Panc1 (cell line): ENCODE data around the gene CRKL. TPM values are rescaled to one million over a fixed set of nuclear protein-coding genes. Genes with fewer than 3 reads are reported as not detected.

Source experiments
- ATAC-seq: fragments of 200-7000 bp; cut with Tn5 transposase; 2 replicates; pipeline ENCODE4 v1.9.1; 2020; ENCODE audit warnings: mild to moderate bottlenecking, moderate library complexity
- BruUV-seq: library from RNA; stranded (reverse); fragments of 400-500 nt; replicated peaks from 2 replicates; lab custom pipeline; 2021; lab: Mats Ljungman, UMichigan
- CTCF ChIA-PET: fragments of 300-600 bp; sonication (Branson Sonifier 250); formaldehyde crosslinking; loops from one replicate; lab custom pipeline; 2022; ENCODE audit warnings: antibody characterized with exemption; lab: Charles Lee
- POLR2A ChIA-PET: fragments of 300-600 bp; sonication (Branson Sonifier 250); formaldehyde crosslinking; loops from one replicate; lab custom pipeline; 2022; ENCODE audit warnings: antibody characterized with exemption; lab: Charles Lee
- DNase-seq: peaks from one replicate; pipeline ENCODE4 v3.0.0-alpha.2; 2010; ENCODE audit warnings: low read depth, low spot score
- H3K27ac ChIP-seq: 2 replicates; pipeline ENCODE4 v1.5.1; 2011; ENCODE audit warnings: mild to moderate bottlenecking, low read length, inconsistent platforms
- H3K27me3 ChIP-seq: fragments of 200-500 bp; sonication (Bioruptor generic); 2 replicates; pipeline ENCODE4 v1.6.0; 2014; ENCODE audit warnings: low read length, inconsistent platforms; ENCODE audit not compliant: control insufficient read depth, insufficient read depth
- H3K36me3 ChIP-seq: fragments of 200-500 bp; sonication (Bioruptor generic); 2 replicates; pipeline ENCODE4 v1.5.1; 2014; ENCODE audit warnings: inconsistent platforms, mild to moderate bottlenecking, low read length, moderate library complexity; ENCODE audit not compliant: control insufficient read depth, insufficient read depth
- H3K4me1 ChIP-seq: 2 replicates; pipeline ENCODE4 v1.5.1; 2011; ENCODE audit warnings: inconsistent platforms, mild to moderate bottlenecking, low read length, moderate library complexity; ENCODE audit not compliant: control insufficient read depth, insufficient read depth
- H3K4me3 ChIP-seq, 2 experiments: 2 replicates each; pipeline ENCODE4 v1.5.1; 2011 to 2012; ENCODE audit warnings: low read depth in 2 of 2, low read length in 2 of 2, mild to moderate bottlenecking in 2 of 2, inconsistent platforms in 1 of 2, moderate library complexity in 1 of 2
- H3K9me3 ChIP-seq: fragments of 200-500 bp; sonication (Bioruptor generic); 2 replicates; pipeline ENCODE4 v1.5.1; 2014; ENCODE audit warnings: low read depth, mild to moderate bottlenecking, inconsistent platforms, low read length, moderate library complexity; ENCODE audit not compliant: control insufficient read depth, insufficient read depth
- CTCF ChIP-seq: fragments of 450-650 bp; IDR thresholded peaks from 2 replicates; pipeline ENCODE4 v1.5.1; 2017; ENCODE audit warnings: mild to moderate bottlenecking
- POLR2AphosphoS5 ChIP-seq: IDR thresholded peaks from 2 replicates; pipeline ENCODE4 v1.6.1; 2012; ENCODE audit warnings: mild to moderate bottlenecking, low read depth, low read length, moderate library complexity
- SIN3A ChIP-seq: IDR thresholded peaks from 2 replicates; pipeline ENCODE4 v1.6.1; 2012; ENCODE audit warnings: low read depth, mild to moderate bottlenecking, low read length, moderate library complexity, borderline replicate concordance; ENCODE audit not compliant: insufficient read depth
- TCF7L2 ChIP-seq: IDR thresholded peaks from 2 replicates; pipeline ENCODE4 v1.6.1; 2011; ENCODE audit warnings: mild to moderate bottlenecking, low read depth, low read length, inconsistent platforms
- in situ Hi-C: cut with HindIII; loops from 2 replicates; pipeline ENCODE4 v1.10.0; 2016; ENCODE audit warnings: low sequenced_read_pairs, low pct_unique_long_range_greater_than_20kb
- intact Hi-C: fragments of 100-400 bp; cut with micrococcal nuclease; formaldehyde crosslinking; loops from one replicate; pipeline ENCODE4 v1.10.0; 2022; ENCODE audit not compliant: unreplicated experiment
- total RNA-seq: library from RNA; stranded (reverse); gene quantifications from one replicate; pipeline ENCODE4 v1.2.1, GENCODE V29; 2021; ENCODE audit not compliant: unreplicated experiment
- TF ChIP-seq, protein P1 (sequence below), 2 experiments: IDR thresholded peaks; 2 replicates each; pipeline ENCODE4 v1.6.1; 2011 to 2012; ENCODE audit warnings: low read depth in 2 of 2, control low read depth in 1 of 2, low read length in 1 of 2, mild to moderate bottlenecking in 1 of 2, moderate library complexity in 1 of 2; ENCODE audit not compliant: insufficient read depth in 1 of 2

The CRKL gene
- total RNA-seq, 1 experiment from 2014 or later: 59.4 TPM

GRCh38 chr22:20975541-20976290, 58.5 kb downstream of the CRKL start:
- no peaks in the 10 kb centered on the region for H3K36me3 ChIP-seq
- in situ Hi-C loops (no loop called here), intact Hi-C loops (no loop called here)
- POLR2A ChIA-PET: no interaction called here
- no peaks in the 10 kb centered on the region for H3K27me3 ChIP-seq
- no peak for ATAC-seq
- no peak overlapping the region for H3K4me3 ChIP-seq
- H3K9me3 ChIP-seq: no peaks in the 10 kb centered on the region
- H3K4me1 ChIP-seq: no peaks in the 10 kb centered on the region
- TF ChIP-seq SIN3A (no peak), CTCF (no peak), POLR2AphosphoS5 (no peak), TCF7L2 (no peak)
- TF ChIP-seq, protein P1, sequence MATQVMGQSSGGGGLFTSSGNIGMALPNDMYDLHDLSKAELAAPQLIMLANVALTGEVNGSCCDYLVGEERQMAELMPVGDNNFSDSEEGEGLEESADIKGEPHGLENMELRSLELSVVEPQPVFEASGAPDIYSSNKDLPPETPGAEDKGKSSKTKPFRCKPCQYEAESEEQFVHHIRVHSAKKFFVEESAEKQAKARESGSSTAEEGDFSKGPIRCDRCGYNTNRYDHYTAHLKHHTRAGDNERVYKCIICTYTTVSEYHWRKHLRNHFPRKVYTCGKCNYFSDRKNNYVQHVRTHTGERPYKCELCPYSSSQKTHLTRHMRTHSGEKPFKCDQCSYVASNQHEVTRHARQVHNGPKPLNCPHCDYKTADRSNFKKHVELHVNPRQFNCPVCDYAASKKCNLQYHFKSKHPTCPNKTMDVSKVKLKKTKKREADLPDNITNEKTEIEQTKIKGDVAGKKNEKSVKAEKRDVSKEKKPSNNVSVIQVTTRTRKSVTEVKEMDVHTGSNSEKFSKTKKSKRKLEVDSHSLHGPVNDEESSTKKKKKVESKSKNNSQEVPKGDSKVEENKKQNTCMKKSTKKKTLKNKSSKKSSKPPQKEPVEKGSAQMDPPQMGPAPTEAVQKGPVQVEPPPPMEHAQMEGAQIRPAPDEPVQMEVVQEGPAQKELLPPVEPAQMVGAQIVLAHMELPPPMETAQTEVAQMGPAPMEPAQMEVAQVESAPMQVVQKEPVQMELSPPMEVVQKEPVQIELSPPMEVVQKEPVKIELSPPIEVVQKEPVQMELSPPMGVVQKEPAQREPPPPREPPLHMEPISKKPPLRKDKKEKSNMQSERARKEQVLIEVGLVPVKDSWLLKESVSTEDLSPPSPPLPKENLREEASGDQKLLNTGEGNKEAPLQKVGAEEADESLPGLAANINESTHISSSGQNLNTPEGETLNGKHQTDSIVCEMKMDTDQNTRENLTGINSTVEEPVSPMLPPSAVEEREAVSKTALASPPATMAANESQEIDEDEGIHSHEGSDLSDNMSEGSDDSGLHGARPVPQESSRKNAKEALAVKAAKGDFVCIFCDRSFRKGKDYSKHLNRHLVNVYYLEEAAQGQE (IDR thresholded peaks at IDR 0.05; ENCODE audit: insufficient read depth in 1 of 2, low read depth in 2 of 2, low read length in 1 of 2): no peak
- no TSS peak for BruUV-seq
- no peak for DNase-seq
- CTCF ChIA-PET: no interaction called here
- no peak overlapping the region for H3K27ac ChIP-seq

DNA sequence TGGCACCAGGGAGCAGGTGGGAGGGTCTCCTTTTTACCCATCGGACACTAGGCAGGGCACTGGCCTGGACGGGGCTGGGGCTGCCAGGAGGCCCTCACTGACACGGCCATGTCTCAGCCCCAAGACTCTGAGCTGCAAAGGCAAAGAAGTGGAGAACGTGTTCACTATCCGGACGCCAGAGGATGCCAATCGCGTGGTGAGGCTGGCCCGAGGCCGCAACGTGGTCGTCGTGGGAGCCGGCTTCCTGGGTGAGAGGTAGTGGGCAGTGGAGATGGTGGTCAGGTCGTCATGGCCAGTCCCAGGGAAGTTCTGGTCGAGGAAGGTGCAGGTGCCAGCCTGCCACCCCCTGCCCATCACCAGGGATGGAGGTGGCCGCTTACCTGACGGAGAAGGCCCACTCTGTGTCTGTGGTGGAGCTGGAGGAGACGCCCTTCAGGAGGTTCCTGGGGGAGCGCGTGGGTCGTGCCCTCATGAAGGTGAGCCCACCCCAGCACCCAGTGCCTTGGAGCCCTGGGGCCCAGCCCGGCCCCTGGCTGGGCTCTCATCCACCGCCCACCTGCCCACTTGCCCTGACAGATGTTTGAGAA, 59.2 kb downstream of the CRKL start:
- intact Hi-C loops: no loop called here
- POLR2A ChIA-PET: no interaction called here
- Histone ChIP-seq H3K27ac (no peak overlapping the region), H3K4me1 (0 out of 2 replicates have a peak, but pooled peaks cover 2% of the 10 kb centered on the region), H3K27me3 (no peaks in the 10 kb centered on the region), H3K9me3 (no peaks in the 10 kb centered on the region), H3K36me3 (no peaks in the 10 kb centered on the region), H3K4me3 (no peak overlapping the region)
- no TSS peak for BruUV-seq
- ATAC-seq (no peak), DNase-seq (no peak)
- TF ChIP-seq SIN3A: no peak
- TF ChIP-seq TCF7L2: no peak
- no peak for TF ChIP-seq POLR2AphosphoS5
- no peak for TF ChIP-seq CTCF
- TF ChIP-seq, protein P1 (IDR thresholded peaks at IDR 0.05; ENCODE audit: insufficient read depth in 1 of 2, low read depth in 2 of 2, low read length in 1 of 2): no peak
- CTCF ChIA-PET: no interaction called here
- in situ Hi-C loops: no loop called here
